ENCODE measurements around the gene PHACTR1. TPM values are rescaled to one million over a fixed set of nuclear protein-coding genes. Genes with fewer than 3 reads are reported as not detected.
"Not testable (repeated sequence)": the region's sequence is repeated elsewhere in the genome, so short reads cannot be mapped to it uniquely, and the experiment has no call there.

PHACTR1 gene
- total RNA-seq, 2 experiments from 2014 or later: 1.3 to 2.3 TPM

GRCh38 chr6:12943549-12943948 lies 227.0 kb downstream of the PHACTR1 start:
- no peaks in the 10 kb centered on the region for H3K9me3 Mint-ChIP-seq
- H3K27ac Mint-ChIP-seq: no peak overlapping the region
- peaks cover 7% of the 10 kb centered on the region for H3K4me1 Mint-ChIP-seq (ENCODE audit: low read depth)
- H3K9me3 ChIP-seq (ENCODE audit: control insufficient read depth in 1 of 2, insufficient read depth in 1 of 2, low read length in 2 of 2): no peaks in the 10 kb centered on the region
- H3K36me3 Mint-ChIP-seq (ENCODE audit: low read depth): no peaks in the 10 kb centered on the region
- H3K27me3 Mint-ChIP-seq: peaks cover 13% of the 10 kb centered on the region
- intact Hi-C loops (cut with DNase I, micrococcal nuclease): no loop called here
- ATAC-seq (ENCODE audit: poor library complexity) (no peak), DNase-seq (no peak)
- no peaks in the 10 kb centered on the region for H3K4me1 ChIP-seq (ENCODE audit: insufficient read depth, low read length)
- no peak overlapping the region for H3K4me3 ChIP-seq (ENCODE audit: low read length)
- no peaks in the 10 kb centered on the region for H3K27me3 ChIP-seq (ENCODE audit: control insufficient read depth in 1 of 2, insufficient read depth in 2 of 2, low read length in 2 of 2)
- H3K36me3 ChIP-seq (ENCODE audit: insufficient read depth, low read length): no peaks in the 10 kb centered on the region
- TF ChIP-seq CTCF (IDR thresholded peaks at IDR 0.05): no peak
- ChIA-PET CTCF (no interaction called here), POLR2A (no interaction called here)
- H3K27ac ChIP-seq (ENCODE audit: low read depth in 1 of 2, low read length in 2 of 2): no peak overlapping the region
- H3K4me3 Mint-ChIP-seq: no peak overlapping the region

- no peak overlapping the region for H3K27ac Mint-ChIP-seq
- no peak overlapping the region for H3K4me3 Mint-ChIP-seq
- H3K4me3 ChIP-seq (ENCODE audit: low read length): no peak overlapping the region
- H3K36me3 Mint-ChIP-seq (ENCODE audit: low read depth): no peaks in the 10 kb centered on the region
- ChIA-PET POLR2A (no interaction called here), CTCF (no interaction called here)
- intact Hi-C loops (cut with DNase I, micrococcal nuclease): no loop called here
- no peak for DNase-seq
- no peak for TF ChIP-seq CTCF (IDR thresholded peaks at IDR 0.05)
- no peaks in the 10 kb centered on the region for H3K9me3 Mint-ChIP-seq
- ATAC-seq (ENCODE audit: poor library complexity): no peak
- H3K9me3 ChIP-seq (ENCODE audit: control insufficient read depth in 1 of 2, insufficient read depth in 1 of 2, low read length in 2 of 2): no peaks in the 10 kb centered on the region
- no peaks in the 10 kb centered on the region for H3K27me3 ChIP-seq (ENCODE audit: control insufficient read depth in 1 of 2, insufficient read depth in 2 of 2, low read length in 2 of 2)
- no peak overlapping the region for H3K27ac ChIP-seq (ENCODE audit: low read depth in 1 of 2, low read length in 2 of 2)
- peaks cover 7% of the 10 kb centered on the region for H3K4me1 Mint-ChIP-seq (ENCODE audit: low read depth)
- peaks cover 13% of the 10 kb centered on the region for H3K27me3 Mint-ChIP-seq
- no peaks in the 10 kb centered on the region for H3K36me3 ChIP-seq (ENCODE audit: insufficient read depth, low read length)
- H3K4me1 ChIP-seq (ENCODE audit: insufficient read depth, low read length): no peaks in the 10 kb centered on the region
Measured at GRCh38 chr6:12944001-12944400, 227.4 kb downstream of the PHACTR1 start.

GRCh38 chr6:12944528-12944927 lies 228.0 kb downstream of the PHACTR1 start:
- H3K27me3 ChIP-seq (ENCODE audit: control insufficient read depth in 1 of 2, insufficient read depth in 2 of 2, low read length in 2 of 2); H3K4me3 ChIP-seq (ENCODE audit: low read length); H3K27ac Mint-ChIP-seq; H3K9me3 ChIP-seq (ENCODE audit: control insufficient read depth in 1 of 2, insufficient read depth in 1 of 2, low read length in 2 of 2); H3K36me3 Mint-ChIP-seq (ENCODE audit: low read depth); H3K4me3 Mint-ChIP-seq; intact Hi-C loops (cut with DNase I, micrococcal nuclease); POLR2A ChIA-PET; H3K4me1 ChIP-seq (ENCODE audit: insufficient read depth, low read length); CTCF ChIA-PET; DNase-seq; H3K36me3 ChIP-seq (ENCODE audit: insufficient read depth, low read length); H3K4me1 Mint-ChIP-seq (ENCODE audit: low read depth); H3K9me3 Mint-ChIP-seq; ATAC-seq (ENCODE audit: poor library complexity); H3K27ac ChIP-seq (ENCODE audit: low read depth in 1 of 2, low read length in 2 of 2): not testable (repeated sequence)
- peaks cover 13% of the 10 kb centered on the region for H3K27me3 Mint-ChIP-seq

- Histone ChIP-seq H3K4me3 (ENCODE audit: low read length) (no peak overlapping the region), H3K27me3 (ENCODE audit: control insufficient read depth in 1 of 2, insufficient read depth in 2 of 2, low read length in 2 of 2) (no peaks in the 10 kb centered on the region), H3K36me3 (ENCODE audit: insufficient read depth, low read length) (no peaks in the 10 kb centered on the region), H3K27ac (ENCODE audit: low read depth in 1 of 2, low read length in 2 of 2) (no peak overlapping the region), H3K4me1 (ENCODE audit: insufficient read depth, low read length) (no peaks in the 10 kb centered on the region), H3K9me3 (ENCODE audit: control insufficient read depth in 1 of 2, insufficient read depth in 1 of 2, low read length in 2 of 2) (no peaks in the 10 kb centered on the region)
- POLR2A ChIA-PET: no interaction called here
- intact Hi-C loops (cut with DNase I, micrococcal nuclease): no loop called here
- H3K4me1 Mint-ChIP-seq (ENCODE audit: low read depth): no peaks in the 10 kb centered on the region
- ATAC-seq (ENCODE audit: poor library complexity) (no peak), DNase-seq (no peak)
- peaks cover 17% of the 10 kb centered on the region for H3K27me3 Mint-ChIP-seq
- no peaks in the 10 kb centered on the region for H3K9me3 Mint-ChIP-seq
- CTCF ChIA-PET: no interaction called here
- no peak overlapping the region for H3K4me3 Mint-ChIP-seq
- H3K27ac Mint-ChIP-seq: no peak overlapping the region
- no peaks in the 10 kb centered on the region for H3K36me3 Mint-ChIP-seq (ENCODE audit: low read depth)
- no peak for TF ChIP-seq CTCF (IDR thresholded peaks at IDR 0.05)
Measured at GRCh38 chr6:12947151-12947871, 230.7 kb downstream of the PHACTR1 start.

Data from CD4-positive, alpha-beta T cell (primary cell).